Breast epithelium (tissue), 3 donors: ENCODE results near the gene SERPINA4.

Experiments used
- POLR2A ChIP-seq: fragments of 450-650 bp; IDR thresholded peaks from one replicate; pipeline ENCODE4 v1.6.1; 2016; ENCODE audit warnings: antibody characterized with exemption, mild to moderate bottlenecking, moderate library complexity
- POLR2AphosphoS5 ChIP-seq, 3 donors: sonication (generic); formaldehyde crosslinking; IDR thresholded peaks; one replicate each; pipeline ENCODE4 v1.6.1; 2017; ENCODE audit warnings: antibody characterized with exemption in 3 of 3
- TF ChIP-seq, protein P1 (sequence below), 3 donors: fragments of 450-650 bp; IDR thresholded peaks; one replicate each; pipeline ENCODE4 v1.5.1; 2016 to 2017; ENCODE audit warnings: antibody characterized with exemption in 3 of 3, mild to moderate bottlenecking in 3 of 3, moderate library complexity in 3 of 3

DNA sequence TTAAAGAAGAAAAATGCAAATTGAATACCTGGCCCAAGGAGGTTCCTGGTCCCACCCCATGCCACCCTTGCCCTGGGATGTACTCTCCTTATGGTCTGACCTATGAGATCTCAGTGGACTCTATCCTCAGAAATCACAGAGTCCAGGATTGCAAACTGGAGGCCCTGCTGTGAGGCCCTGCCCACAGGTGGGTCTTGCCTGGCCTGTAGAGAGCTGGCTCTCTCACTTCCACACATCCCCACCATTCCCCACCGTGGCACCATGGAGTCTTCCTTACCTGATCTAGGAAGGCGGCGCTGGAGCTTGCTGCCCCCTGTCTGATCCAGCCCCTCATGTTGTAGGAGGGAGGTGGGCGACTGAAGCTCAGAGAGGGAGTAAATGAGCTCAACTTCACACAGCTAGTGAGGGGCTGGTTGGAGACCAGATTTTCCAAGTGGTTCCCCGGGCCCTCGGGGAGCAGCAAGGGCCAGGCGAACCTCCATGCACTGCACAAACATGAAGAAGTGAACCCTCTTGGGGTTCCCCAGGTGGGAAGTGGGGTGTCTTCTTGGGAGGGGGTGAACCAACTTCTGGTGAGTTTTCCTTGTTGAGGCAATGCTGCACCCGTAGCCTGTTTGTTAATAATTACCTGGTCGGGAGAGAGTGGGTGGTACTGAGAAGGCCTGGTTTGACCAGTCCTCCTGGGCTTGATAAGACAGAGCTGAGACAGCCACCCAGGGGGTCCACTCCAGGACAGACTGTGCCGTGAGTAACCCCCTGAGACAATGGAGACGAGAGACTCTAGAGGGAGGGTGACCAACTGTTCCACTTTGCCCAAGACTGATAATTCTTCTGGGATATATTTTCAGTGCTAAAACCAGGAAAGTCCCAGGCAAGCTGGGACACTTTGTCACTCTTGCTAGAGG is at the start of gene SERPINA4:
- TF ChIP-seq, protein P1, sequence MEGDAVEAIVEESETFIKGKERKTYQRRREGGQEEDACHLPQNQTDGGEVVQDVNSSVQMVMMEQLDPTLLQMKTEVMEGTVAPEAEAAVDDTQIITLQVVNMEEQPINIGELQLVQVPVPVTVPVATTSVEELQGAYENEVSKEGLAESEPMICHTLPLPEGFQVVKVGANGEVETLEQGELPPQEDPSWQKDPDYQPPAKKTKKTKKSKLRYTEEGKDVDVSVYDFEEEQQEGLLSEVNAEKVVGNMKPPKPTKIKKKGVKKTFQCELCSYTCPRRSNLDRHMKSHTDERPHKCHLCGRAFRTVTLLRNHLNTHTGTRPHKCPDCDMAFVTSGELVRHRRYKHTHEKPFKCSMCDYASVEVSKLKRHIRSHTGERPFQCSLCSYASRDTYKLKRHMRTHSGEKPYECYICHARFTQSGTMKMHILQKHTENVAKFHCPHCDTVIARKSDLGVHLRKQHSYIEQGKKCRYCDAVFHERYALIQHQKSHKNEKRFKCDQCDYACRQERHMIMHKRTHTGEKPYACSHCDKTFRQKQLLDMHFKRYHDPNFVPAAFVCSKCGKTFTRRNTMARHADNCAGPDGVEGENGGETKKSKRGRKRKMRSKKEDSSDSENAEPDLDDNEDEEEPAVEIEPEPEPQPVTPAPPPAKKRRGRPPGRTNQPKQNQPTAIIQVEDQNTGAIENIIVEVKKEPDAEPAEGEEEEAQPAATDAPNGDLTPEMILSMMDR (IDR thresholded peaks at IDR 0.05), result no peak
- TF ChIP-seq POLR2A, result no peak
- TF ChIP-seq POLR2AphosphoS5 (IDR thresholded peaks at IDR 0.05), result no peak
